ENCODE data around the gene SERPINB4.

GRCh38 chr18:63683890-63684289 lies 39.8 kb upstream of the SERPINB4 start:
- TF ChIP-seq CTCF (IDR thresholded peaks at IDR 0.05) (no peak), EZH2 (IDR thresholded peaks at IDR 0.05) (no peak), EZH2phosphoT487 (IDR thresholded peaks at IDR 0.05) (no peak)
